RCC 7860 (cell line): ENCODE measurements around the gene TMBIM4.
"Not testable (repeated sequence)": the region's sequence is repeated elsewhere in the genome, so short reads cannot be mapped to it uniquely, and the experiment has no call there.

Experiments used
- DNase-seq: peaks from one replicate; pipeline ENCODE4 v3.0.0-alpha.2; 2015; ENCODE audit warnings: low spot score
- FAIRE-seq: peaks from 2 replicates; lab custom pipeline; 2012; peaks lifted over from hg19 to GRCh38; lab: Jason Lieb, UNC

The TMBIM4 gene

DNA sequence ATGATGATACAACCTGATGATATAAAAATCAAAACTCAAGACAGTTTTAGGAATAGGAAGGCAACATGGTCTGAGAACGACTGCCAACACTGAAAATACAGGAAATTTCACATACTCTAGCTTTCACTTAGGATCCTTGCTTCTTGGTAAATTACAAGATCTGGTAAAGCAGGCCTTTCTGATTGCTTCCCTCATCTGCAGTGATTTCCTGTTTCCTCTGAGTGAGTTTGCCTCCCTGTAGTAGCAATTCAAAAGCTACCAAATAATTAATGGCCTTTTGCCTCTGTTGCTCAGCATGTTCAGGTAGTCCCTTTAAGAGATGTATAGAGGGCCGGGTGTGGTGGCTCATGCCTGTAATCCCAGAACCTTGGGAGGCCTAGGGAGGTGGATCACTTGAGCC is 17.2 kb upstream of the TMBIM4 start:
- DNase-seq (no peak), FAIRE-seq (no peak)

DNA sequence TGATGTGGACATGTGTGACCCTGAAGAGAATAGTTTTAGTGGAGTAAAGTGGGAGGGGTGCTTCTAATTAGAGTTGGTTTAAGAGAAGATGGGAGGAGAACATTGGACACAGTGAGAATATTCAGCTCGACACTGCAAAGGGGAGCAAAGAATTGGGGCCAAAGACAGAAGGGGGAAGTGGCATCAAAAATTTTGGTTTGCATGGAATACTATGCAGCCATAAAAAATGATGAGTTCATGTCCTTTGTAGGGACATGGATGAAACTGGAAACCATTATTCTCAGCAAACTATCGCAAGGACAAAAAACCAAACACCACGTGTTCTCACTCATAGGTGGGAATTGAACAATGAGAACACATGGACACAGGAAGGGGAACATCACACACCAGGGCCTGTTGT is 15.0 kb upstream of the TMBIM4 start:
- not testable (repeated sequence) for DNase-seq, FAIRE-seq

DNA sequence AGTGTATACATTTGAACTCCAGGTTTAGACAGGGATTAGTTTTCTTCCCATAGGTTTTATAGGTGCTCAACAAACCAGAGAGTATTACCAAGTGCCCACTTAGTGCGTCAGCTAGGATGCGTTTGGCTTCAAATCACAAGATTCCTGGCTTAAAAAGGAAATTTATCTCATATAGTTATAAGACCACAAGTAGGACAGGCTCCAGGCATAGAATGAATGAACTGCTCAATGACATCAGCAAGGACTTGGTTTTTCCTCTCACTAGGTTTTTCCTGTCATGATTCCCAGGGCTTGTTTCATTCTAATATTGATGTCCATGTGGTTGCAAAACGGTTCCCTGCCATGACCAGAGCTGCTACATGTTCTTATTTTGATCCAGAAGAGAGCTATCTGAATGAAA is 13.2 kb upstream of the TMBIM4 start:
- no peak for FAIRE-seq
- DNase-seq: no peak

DNA sequence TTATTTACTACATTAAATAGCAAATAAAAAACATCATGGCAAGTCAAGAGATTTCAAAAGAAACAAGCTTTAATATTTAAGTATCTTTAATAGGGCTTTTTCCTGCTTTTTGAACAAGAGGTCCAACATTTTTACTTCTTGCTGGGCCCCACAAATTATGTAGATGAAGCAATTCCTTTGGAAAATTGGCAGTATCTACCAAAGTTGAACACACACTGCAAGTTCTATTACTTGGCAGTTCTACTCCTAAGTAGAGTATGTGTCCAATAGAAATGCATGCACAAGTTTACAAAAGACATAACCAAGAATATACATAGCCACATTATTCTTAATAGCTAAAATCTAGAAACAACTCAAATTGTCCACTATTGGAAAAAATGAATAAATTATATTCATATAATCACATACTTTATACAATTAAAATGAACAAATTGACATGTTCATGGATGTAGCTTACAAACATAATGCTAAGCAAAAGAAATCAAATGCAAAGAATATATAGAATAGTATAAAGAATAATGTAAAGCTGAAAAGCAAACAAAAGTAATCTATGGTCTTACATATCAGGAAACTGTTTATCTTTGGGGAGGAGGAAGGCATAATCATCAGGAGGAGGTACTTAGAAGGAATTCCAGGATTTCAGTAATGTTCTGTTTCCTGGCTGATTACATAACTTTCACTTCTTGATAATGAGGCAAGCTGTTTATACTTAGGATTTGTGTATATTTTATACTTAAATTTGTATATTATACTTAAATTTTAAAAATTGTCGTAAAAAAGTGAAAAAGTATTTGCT is 6.5 kb upstream of the TMBIM4 start:
- DNase-seq (no peak), FAIRE-seq (no peak)

DNA sequence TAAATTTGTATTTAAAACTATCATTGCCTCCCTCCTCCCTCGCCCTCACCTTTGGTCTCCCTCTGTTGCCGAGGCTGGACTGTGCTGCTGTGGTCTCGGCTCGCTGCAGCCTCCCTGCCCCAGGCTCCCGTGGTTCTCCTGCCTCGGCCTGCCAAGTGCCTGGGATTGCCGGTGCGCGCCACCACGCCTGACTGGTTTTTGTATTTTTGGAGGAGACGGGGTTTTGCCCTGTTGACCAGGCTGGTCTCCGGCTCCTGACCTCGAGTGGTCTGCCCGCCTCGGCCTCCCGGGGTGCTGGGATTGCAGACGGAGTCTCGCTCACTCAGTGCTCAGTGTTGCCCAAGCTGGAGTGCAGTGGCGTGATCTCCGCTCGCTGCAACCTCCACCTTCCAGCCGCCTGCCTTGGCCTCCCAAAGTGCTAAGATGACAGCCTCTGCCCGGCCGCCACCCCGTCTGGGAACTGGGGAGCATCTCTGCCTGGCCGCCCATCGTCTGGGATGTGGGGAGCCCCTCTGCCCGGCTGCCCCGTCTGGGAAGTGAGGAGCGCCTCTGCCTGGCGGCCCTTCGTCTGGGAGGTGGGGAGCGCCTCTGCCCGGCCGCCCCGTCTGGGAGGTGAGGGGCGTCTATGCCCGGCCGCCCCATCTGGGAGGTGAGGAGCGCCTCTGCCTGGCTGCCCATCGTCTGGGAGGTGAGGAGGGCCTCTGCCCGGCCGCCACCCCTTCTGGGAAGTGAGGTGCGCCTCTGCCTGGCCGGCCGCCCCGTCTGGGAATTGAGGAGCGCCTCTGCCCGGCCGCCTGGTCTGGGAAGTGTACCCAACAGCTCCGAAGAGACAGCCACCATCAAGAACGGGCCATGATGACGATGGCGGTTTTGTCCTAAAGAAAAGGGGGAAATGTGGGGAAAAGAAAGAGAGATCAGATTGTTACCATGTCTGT is 4.9 kb upstream of the TMBIM4 start:
- not testable (repeated sequence) for DNase-seq, FAIRE-seq

DNA sequence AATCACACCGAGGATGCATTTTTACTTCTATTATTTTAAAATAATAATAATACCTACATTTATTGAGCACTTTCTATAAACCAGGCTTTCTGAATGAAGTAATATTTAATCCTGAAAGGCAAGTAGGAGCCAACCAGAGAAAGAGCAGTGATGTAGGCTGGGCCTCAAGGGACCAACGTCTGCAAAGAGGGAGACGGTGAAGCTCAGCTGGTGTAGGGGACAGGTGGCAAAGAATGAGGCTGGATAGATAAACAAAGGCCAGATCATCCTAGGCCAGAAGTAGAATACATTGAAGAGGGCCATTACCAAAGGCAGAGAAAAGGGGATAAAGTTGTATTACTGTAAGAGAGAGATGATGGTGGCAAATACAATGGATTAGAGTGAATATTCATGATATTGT is 810 bp upstream of the TMBIM4 start:
- no peak for DNase-seq
- FAIRE-seq: no peak

DNA sequence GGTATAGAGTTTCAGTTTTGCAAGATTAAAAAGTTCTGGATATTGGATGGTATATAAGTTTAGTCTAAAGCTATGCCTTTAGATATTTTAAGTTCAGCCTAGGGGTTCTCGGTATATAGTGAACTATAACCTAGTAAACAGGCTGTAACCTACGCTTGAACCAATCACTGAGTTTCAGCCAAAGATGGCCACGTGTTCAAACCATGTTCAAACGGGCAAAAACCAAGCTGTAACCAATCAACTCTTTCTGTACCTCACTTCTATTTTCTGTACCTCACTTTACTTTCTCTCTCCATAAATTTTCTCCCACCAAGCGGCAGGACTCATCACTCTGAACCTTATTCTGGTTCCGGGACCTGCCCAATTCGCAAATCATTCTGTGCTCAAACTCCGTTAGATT is 1.4 kb downstream of the TMBIM4 start:
- DNase-seq (no peak), FAIRE-seq (no peak)

DNA sequence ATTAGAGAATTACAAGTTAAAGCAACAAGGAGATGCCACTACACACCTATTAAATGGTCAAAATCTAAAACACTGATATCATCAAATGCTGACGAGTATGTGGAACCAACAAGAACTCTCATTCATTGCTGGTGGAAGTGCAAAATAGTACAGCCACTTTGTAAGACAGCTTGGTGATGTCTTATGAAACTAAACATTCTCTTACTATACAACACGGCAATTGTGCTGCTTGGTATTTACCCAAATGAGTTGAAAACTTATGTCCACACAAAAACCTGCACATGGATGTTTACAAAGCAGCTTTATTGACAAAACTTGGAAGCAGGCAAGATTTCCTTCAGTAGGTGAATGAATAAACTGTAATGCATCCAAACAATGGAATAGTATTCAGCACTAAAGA is 3.2 kb downstream of the TMBIM4 start:
- no peak for DNase-seq
- no peak for FAIRE-seq

DNA sequence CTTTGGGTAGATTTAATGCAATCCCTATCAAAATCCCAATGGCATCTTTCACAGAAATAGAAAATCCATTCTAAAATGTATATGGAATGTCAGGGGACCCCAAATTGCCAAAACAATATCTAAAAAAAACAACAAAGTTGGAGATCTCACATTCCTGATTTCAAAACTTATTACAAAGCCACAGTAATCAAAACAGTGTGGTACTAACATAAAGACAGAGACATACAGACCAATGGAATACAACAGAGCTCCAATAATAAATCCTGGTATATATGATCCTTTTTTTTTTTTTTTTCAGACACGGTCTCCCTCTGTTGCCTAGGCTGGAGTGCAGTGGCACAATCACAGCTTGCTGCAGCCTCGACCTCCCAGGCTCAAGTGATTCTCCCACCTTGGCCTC is 4.7 kb downstream of the TMBIM4 start:
- DNase-seq: no peak
- no peak for FAIRE-seq

DNA sequence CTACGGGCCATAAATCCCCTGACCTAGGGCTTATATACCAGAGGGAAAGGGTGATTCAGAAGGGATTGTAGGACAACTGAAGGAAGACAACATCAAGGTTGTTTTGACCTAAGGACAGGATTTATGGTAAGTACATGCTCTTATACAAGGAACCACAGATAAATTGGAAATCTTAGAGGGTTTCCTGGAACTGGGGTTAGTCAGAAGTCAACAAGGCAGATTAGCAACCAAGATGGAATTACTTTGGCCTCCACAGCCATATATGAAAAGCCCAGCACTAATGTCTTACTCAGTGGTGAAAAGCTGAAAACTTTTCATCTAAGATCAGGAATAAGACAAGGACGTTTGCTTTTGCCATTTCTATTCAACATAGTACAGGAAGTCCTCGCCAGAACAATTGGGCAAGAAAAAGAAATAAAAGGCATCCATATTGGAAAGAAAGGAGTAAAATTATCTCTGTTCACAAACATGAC is 5.4 kb downstream of the TMBIM4 start:
- DNase-seq (no peak), FAIRE-seq (no peak)

DNA sequence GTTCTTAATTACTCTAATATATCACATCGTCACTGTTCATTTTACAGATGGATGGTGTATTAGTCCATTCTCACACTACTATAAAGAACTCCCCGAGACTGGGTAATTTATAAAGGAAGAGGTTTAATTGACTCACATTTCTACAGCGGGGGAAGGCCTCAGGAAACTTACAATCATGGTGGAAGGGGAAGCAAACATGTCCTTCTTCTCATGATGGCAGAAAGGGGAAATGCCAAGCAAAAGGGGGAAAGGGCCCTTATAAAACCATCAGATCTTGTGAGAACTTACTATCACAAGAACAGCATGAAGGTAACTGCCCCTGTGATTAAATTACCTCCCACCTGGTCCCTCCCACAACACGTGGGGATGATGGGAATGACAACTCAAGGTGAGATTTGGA is 6.5 kb downstream of the TMBIM4 start:
- FAIRE-seq (no peak), DNase-seq (no peak)

DNA sequence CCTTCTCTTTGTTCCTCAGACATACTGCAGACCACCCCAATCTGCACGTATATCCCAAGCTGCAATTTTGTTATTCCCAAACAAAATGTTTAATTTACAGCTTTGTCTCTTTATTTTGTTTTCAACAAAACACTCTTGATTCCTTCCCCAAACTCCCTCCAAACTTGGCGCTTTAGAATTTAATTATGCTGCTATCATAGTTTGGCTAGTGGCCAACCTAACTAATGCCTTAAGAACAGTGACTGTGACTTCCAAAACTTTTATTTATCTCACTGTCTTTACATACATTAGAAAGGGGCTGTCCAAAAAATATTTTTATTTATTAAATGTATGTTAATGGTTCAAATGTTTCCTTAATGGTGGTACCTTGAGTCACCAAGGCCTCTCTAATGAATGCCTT is 7.1 kb downstream of the TMBIM4 start:
- DNase-seq (no peak), FAIRE-seq (no peak)

DNA sequence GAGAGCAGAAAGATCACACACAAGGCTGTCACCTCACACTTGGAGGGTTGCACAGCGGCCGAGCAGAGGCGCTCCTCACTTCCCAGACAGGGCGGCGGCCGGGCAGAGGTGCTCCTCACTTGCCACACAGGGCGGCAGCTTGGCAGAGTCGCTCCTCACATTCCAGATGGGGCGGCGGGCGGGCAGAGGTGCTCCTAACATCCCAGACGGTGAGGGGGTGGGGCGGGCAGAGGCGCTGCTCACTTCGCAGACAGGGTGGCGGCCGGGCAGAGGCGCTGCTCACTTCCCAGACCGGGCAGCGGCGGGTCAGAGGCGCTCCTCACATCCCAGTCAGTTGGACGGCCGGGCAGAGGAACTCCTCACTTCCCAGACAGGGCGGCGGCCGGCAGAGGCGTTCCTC is 9.1 kb downstream of the TMBIM4 start:
- FAIRE-seq: no peak

DNA sequence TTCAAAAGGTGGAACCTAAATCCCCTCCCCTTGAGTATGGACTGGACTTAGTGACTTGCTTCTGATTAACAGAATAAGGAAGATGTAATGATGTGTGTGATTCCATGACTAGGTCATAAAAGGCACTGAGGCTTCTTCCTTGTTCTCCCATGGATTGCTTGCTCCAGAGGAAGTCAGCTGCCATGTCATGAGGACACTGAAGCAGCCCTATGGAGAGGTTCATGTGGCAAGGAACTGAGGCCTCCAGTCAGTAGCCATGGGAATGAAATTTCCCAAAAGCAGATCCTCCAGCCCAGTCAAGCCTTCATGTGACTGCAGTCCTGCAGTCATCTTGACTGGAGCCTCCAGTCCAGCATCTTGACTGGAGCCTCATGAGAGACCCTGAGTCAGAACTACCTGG is 10.7 kb downstream of the TMBIM4 start:
- DNase-seq (no peak), FAIRE-seq (no peak)

More for the DNA sequence above, 9.1 kb downstream of the TMBIM4 start:
- DNase-seq: no peak

DNA sequence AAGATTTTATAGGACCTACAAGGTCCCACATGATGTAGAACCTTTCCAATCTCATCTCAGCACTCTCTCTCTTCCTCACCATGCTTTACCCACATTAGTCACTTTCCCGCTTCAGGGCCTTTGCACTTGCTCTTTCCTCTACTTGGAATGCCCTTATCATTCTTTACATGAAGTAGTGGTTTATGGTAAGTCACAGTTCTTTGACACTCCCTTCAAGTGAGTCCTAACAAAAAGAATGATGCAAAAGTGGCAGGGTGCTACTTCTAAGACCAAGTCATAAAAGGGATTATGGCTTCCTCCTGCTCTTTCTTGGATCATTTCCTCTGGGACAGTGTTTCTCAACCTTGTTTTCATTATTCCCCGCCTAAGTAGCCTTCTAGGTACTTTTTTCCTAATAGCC is 13.1 kb downstream of the TMBIM4 start:
- no peak for FAIRE-seq
- no peak for DNase-seq

DNA sequence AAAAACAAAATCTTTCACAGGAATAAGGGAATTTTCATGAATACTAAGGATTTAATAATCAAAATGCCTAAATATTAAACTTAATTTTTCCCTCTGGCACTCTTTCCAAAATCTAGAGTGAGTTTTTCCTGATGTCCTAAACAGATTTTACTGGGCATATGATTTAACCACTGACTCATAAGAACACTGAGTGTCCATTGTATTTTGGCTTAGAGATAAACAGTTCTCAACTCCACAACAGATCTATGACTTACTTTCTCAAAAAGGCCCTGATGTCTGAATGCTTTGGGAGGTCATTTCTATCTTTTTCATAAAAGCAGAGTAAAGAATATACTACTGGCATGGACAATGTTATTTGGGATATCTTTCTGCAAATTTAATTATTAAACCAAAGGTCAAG is 15.0 kb downstream of the TMBIM4 start:
- FAIRE-seq: no peak

DNA sequence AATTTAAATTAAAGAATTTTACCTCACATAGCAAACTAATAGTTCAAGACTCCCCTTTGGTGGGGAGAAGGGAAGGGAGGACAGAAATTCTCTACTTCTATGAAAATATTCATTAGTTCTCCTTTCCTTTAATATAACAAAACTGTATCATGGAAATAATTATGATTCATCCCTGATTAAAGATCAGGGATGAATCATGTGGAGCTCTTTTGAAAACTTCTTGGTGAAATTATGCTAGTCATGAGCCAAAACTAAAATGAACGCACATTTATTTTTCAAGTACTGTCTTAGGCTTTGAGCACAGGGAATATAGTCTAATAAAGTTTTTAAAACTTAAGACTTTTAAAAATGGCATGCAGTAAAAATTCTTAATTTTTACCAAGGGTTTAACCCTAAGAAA is 17.1 kb downstream of the TMBIM4 start:
- FAIRE-seq (no peak), DNase-seq (no peak)

More for the DNA sequence above, 15.0 kb downstream of the TMBIM4 start:
- DNase-seq: no peak

DNA sequence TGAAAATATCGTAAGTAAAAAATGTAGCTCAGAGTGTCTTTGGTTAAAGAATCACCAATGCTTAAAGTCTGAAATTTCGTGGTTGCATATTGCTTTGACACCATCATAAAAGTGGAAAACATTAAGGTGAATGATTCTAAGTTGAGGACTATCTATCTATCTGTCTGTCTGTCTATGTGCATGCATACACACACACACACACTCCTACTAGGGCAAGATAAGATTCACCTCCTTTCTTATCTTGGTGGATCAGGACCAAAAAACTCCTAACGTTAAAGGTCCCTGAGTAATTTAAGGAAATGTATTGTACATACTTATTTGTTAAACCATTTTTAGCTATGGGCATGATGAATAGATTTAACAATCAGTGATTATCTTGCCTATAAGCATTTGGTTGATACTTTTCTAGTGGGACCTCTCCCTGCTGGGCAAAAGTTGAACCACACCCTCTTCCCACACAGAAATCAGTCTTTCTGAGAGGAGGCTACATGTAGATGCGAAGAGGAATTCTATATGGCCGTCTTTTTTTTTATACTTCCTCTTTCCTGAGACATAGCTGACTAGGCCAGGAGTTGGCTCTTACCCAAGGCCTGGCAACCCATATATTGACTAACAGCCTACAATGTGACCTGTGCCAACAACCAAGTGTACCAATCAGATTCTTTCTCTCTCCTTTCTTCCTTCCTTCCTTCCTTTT is 19.9 kb downstream of the TMBIM4 start:
- no peak for FAIRE-seq
- no peak for DNase-seq

DNA sequence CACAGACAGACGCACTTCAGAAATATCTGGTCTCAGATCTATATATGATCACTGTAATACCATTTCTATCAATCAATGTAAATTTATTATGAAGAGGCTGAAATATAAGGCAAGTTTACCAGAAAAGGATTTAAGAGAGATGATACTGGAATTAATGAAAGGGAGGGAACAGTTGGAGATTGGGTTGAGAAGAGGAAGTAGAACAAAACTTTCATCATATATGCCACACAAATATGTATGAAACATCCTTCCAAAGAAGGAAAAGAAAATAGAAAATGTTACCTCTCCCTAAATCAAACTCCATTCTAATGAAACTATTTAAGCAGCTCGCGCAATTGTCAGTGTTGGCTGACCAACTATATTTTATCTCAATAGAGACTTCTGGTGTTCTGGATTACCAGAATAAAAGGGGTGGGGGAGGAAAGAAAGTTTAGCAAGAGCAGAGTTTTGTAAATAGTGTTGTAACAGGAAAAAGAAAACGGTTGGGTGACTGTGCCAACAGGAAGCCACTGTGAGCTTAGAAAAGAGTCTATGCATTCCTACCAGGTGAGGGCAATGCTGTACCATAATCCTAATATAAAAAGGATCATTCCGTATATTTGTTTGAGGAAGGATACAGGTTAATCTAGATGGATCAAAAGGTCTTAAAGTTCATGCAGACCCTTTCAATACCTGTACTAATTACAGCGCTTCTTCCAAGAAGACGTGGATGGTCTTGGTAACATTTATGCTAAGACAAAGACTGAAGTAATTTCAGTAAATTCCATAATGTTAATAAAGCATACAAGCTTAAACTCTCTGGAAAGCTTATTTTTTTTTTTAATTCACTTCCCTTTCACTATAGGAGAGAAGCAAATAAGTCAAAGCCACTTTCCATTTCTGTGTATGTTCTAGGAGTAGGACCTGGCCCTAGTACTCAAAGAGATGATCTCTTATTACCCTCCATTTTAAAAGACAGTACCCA is 24.7 kb downstream of the TMBIM4 start:
- DNase-seq (peak; percentile 59), FAIRE-seq (no peak)

DNA sequence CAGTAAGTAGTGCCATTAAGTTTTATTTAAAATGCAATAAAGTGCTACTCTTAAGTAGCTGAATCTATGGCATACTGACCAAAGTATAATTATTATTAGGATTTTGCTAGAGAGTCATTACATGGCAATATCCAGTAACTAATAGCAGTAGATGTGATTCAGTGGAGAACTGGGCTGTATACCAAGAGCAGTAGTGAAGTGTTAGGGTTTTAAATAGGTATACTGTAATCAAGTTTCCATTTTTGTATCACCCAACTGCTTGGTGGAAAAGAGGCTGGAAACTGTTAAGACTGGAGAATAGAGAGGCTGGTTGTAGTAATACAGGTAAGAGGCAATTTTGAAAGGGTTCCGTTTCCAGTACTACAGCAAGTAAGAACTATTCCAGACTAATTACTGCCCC is 25.9 kb downstream of the TMBIM4 start:
- FAIRE-seq (no peak), DNase-seq (no peak)
